GM21360 (cell line): ENCODE data around the gene C10orf67.
"Not testable (repeated sequence)": the region's sequence is repeated elsewhere in the genome, so short reads cannot be mapped to it uniquely, and the experiment has no call there.

Experiments
- ATAC-seq: cut with Tn5 transposase; IDR thresholded peaks from one replicate; pipeline ENCODE4 v1.9.1; 2021; ENCODE audit warnings: mild to moderate bottlenecking, moderate library complexity; ENCODE audit not compliant: unreplicated experiment

C10orf67 gene

GRCh38 chr10:23362879-23363792, 18.5 kb upstream of the C10orf67 start:
- ATAC-seq, result peak; percentile 52

DNA sequence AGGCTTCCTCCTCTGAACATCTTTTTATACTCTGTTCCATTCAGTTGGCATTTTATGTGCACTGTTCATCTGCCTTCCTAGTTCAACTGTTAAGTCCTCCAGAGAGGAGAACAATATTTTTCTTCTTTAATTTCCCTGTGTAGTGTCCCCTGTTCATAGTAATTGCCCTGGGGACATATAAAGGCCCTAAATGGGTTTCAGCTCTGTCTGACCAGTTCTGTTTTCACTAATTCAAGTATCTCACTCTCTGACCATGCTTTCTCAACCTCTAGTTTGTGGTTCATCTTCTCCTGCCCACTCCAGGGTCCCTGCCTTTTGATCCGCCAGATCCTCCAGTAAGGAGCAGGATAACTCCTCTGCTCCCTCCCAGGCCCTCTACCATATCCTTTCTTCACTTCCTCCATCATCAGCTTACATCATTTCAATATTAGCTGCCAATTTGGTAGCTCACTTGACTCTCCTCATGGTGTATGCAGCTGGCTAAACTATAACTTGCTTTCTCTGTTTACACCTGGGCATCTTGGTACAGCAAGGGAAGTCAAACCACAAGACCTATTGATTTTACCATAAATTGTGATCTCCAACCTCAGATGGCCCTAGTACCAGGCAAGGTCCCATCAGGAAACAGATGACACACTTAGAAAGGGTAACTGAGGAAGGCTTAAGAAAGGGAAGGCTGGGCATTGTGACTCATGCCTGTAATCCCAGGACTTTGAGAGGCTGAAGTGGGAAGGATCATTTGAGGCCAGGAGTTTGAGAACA, 17.7 kb upstream of the C10orf67 start:
- no peak for ATAC-seq

DNA sequence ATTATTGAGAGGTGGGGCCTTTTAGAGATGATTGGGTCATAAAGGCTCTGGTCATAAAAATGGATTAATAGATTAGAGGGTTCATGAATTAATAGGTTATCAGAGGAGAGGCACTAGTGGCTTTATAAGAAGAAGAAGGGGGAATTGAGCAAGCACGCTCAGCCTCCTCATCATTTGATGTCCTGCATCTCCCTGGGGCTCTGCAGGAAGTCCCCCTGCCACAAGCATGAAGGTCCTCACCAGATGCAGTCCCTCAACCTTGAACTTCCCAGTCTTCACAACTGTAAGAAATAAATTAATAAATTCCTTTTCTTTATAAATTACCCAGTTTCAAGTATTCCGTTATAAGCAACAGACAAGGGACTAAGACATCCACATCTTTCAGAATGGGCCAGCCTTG, 17.1 kb upstream of the C10orf67 start:
- no peak for ATAC-seq

- ATAC-seq, result no peak
Observed at GRCh38 chr10:23359692-23360380, 15.2 kb upstream of the C10orf67 start.

GRCh38 chr10:23358357-23358756, 13.8 kb upstream of the C10orf67 start:
- ATAC-seq, result no peak

GRCh38 chr10:23354630-23355279, 10.2 kb upstream of the C10orf67 start:
- ATAC-seq, result no peak

GRCh38 chr10:23351926-23352519, 7.4 kb upstream of the C10orf67 start:
- ATAC-seq, result no peak

GRCh38 chr10:23350706-23351105, 6.1 kb upstream of the C10orf67 start:
- not testable (repeated sequence) for ATAC-seq

DNA sequence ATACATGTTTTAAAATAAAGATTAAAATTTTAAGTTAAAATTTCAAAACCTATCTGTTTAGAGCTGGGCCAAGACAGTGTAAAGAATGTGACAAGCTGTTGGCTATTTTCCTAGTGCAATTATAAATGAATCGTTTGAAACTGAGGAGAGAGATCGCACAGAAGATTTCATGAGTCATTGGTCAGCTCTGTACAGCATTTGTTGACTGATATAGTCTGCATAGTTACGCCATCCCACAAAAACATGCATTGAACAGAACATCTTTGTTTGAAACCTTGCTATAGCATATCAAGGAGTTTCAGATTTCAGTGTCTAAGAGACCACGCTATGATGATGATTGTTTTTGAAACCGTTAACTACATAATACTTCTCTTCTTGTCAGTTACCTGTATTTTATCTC, 1.3 kb upstream of the C10orf67 start:
- no peak for ATAC-seq

GRCh38 chr10:23343591-23344240, 881 bp downstream of the C10orf67 start:
- no peak for ATAC-seq

GRCh38 chr10:23342213-23342884, 2.2 kb downstream of the C10orf67 start:
- ATAC-seq, result no peak

- no peak for ATAC-seq
Observed at GRCh38 chr10:23341004-23341403, 3.6 kb downstream of the C10orf67 start.

GRCh38 chr10:23340354-23340753, 4.2 kb downstream of the C10orf67 start:
- no peak for ATAC-seq

DNA sequence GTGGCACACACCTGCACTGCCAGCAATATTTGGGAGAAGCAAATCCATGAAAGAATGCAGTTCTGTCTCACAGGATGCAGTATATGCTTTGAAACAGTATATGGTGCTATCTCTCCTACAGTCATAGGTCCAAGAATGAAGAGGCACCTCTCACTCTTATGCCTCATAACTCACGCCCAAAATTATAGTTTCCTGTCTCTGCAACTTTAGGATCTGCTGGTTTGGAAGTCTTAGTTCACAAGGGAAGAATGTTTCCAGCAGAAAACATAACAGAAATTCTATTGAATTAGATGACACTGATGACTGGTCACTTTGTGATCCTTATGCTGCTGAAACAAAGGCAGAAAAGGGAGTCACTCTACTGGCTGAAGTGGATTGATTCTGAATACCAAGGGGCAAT, 5.7 kb downstream of the C10orf67 start:
- ATAC-seq, result no peak

GRCh38 chr10:23338155-23338828, 6.3 kb downstream of the C10orf67 start:
- ATAC-seq, result no peak

DNA sequence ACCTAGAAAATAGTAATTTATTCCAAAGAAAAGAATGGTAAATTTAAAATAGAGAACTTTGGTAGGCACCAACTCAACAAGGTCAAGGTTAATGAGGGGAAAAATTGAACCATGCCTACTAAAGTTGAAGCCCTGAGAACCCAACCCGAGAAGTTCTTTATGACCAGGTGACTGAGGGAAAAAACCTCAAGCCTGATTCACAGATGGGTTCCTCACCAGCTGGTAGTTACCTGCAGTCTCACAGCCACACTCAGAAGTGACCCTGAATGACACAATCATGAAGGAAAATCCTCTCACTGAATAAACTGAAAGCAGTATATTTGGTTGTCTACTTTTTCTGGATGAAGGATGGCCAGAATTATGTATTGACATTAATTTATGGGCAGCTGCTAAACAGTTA, 7.0 kb downstream of the C10orf67 start:
- no peak for ATAC-seq

- no peak for ATAC-seq
Observed at GRCh38 chr10:23331567-23332301, 12.9 kb downstream of the C10orf67 start.

GRCh38 chr10:23330948-23331347, 13.6 kb downstream of the C10orf67 start:
- ATAC-seq, result no peak
